Erythroblast (primary cell): ENCODE results near the gene ZFYVE16.

ENCODE experiments used
- GATA1 ChIP-seq: IDR thresholded peaks from 2 replicates; pipeline ENCODE4 v1.6.1; 2011; ENCODE audit warnings: low read depth, mild to moderate bottlenecking, control low read depth, low read length, moderate library complexity
- POLR2A ChIP-seq: IDR thresholded peaks from 2 replicates; pipeline ENCODE4 v1.6.1; 2011; ENCODE audit warnings: mild to moderate bottlenecking, low read length

DNA sequence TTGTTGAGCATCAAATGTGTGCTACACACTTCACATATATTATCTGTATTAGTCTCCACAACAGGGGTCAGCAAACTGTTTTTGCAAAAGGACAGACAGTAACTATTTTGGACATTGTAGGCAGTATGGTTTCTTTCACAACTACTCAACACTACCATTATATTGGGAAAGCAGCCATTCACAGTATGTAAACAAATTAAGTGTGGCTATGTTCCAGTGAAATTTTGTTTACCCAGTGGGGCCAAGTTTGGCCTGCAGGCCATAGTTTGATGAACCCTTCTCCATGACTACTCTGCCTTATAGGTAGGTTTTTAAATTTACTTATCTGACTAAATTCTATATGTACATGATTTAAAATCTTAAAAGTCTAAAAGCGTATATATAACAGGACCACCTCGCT is 67.1 kb downstream of the ZFYVE16 start:
- TF ChIP-seq POLR2A (no peak), GATA1 (no peak)
